ENCODE data around the gene SP100.
A peak's percentile ranks its signal among the peaks of the same experiment; 100 is the strongest.

Gene SP100

DNA sequence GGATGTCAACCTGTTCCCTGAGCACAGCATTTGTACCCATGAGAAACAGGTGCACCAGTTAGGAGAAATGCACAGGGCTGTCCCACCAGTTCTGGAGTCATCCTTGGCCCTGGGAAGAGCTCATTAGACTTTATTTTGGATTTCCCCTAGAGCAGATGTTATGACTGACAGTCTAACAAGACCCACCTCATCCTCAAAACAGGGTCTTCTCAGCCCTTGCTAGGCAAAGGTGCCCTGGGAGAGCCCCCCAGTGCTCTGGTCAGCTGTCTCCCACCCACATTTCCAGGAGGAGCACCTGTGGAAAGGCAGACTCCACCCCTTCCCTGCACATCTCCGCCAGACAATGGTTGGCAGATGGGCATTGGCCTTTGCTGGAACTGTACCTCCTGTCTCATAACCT is 5.7 kb upstream of the SP100 start:
- Mint-ChIP-seq H3K9me3 (no peaks in the 10 kb centered on the region), H3K27me3 (ENCODE audit: low read depth) (peaks cover 36% of the 10 kb centered on the region), H3K4me3 (peak overlapping the region in 2 of 3 experiments; percentile 92 to 95), H3K4me1 (no peaks in the 10 kb centered on the region), H3K36me3 (ENCODE audit: low read depth) (no peaks in the 10 kb centered on the region), H3K27ac (no peak overlapping the region)
- TF ChIP-seq, protein P1, sequence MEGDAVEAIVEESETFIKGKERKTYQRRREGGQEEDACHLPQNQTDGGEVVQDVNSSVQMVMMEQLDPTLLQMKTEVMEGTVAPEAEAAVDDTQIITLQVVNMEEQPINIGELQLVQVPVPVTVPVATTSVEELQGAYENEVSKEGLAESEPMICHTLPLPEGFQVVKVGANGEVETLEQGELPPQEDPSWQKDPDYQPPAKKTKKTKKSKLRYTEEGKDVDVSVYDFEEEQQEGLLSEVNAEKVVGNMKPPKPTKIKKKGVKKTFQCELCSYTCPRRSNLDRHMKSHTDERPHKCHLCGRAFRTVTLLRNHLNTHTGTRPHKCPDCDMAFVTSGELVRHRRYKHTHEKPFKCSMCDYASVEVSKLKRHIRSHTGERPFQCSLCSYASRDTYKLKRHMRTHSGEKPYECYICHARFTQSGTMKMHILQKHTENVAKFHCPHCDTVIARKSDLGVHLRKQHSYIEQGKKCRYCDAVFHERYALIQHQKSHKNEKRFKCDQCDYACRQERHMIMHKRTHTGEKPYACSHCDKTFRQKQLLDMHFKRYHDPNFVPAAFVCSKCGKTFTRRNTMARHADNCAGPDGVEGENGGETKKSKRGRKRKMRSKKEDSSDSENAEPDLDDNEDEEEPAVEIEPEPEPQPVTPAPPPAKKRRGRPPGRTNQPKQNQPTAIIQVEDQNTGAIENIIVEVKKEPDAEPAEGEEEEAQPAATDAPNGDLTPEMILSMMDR (IDR thresholded peaks at IDR 0.05; ENCODE audit: unreplicated experiment in 3 of 3), result no peak

DNA sequence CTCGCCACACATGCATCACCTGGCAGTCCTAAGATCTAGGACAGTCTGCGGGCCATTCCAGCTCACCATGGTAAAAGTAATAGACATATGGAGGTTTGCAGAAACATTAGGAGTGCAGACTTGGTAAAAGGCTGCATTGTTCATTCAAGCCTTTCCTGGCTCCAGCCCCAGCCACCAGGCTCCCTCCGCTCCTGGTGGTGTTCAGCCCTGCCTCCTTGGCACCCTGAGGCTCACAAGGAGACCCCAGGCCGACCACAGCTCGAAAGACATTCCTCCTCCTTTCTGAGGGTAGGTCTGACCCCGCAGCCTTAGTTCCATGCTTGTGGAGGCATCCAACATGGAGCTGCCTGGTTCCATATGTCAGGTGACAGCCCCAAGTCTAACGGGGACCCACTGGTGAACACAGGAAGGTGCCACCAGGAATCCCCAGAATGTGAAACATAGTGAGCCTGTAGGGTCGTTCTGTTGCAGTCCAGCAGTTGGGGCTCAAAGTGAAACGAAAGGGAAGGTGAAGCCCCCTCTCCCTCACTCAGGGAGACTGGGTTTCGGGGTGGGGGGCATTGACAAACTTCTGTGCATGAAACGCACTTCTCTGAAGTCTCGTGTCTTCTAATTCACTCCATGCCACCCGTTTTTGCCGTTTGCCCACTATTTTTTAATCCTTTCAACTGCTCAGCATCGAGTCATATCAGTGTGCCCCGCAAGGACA is 5.0 kb upstream of the SP100 start:
- H3K36me3 Mint-ChIP-seq (ENCODE audit: low read depth), result no peaks in the 10 kb centered on the region

GRCh38 chr2:230411570-230412370 is 4.2 kb upstream of the SP100 start:
- Mint-ChIP-seq H3K27ac (peak overlapping the region in 2 of 3 experiments; percentile 81), H3K27me3 (ENCODE audit: low read depth) (peaks cover 36% of the 10 kb centered on the region), H3K36me3 (ENCODE audit: low read depth) (no peaks in the 10 kb centered on the region), H3K9me3 (no peaks in the 10 kb centered on the region), H3K4me1 (peaks cover 8% of the 10 kb centered on the region), H3K4me3 (peak overlapping the region; percentile 89 to 95 (median 92))
- TF ChIP-seq, protein P1 (IDR thresholded peaks at IDR 0.05; ENCODE audit: unreplicated experiment in 3 of 3), result no peak

More for the DNA sequence above, 5.0 kb upstream of the SP100 start:
- peaks cover 36% of the 10 kb centered on the region for H3K27me3 Mint-ChIP-seq (ENCODE audit: low read depth)
- peak overlapping the region in 2 of 3 experiments; percentile 81 for H3K27ac Mint-ChIP-seq
- peaks cover under 1% of the 10 kb centered on the region for H3K4me1 Mint-ChIP-seq
- H3K9me3 Mint-ChIP-seq, result no peaks in the 10 kb centered on the region
- H3K4me3 Mint-ChIP-seq, result peak overlapping the region; percentile 89 to 95 (median 92)
- TF ChIP-seq, protein P1 (IDR thresholded peaks at IDR 0.05; ENCODE audit: unreplicated experiment in 3 of 3), result no peak

DNA sequence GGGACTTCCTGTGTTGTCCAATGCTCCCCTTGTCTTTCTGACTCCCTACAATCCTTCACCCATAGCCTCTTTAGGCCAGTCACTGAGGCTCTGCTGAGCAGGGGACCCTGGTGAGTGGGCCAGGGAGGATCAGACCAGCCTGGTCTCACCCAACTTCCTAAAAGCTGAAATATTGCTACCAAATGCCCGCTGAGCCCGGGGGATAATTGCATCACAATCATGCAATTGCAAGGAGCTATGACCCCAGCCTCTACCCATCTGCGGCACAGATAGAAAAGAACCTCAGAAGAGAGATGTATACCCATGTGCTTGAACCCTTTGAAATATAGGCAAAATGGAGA is 3.7 kb upstream of the SP100 start:
- peaks cover 36% of the 10 kb centered on the region for H3K27me3 Mint-ChIP-seq (ENCODE audit: low read depth)
- H3K4me3 Mint-ChIP-seq, result peak overlapping the region; percentile 89 to 95 (median 92)
- TF ChIP-seq, protein P1 (IDR thresholded peaks at IDR 0.05; ENCODE audit: unreplicated experiment in 3 of 3), result no peak
- H3K4me1 Mint-ChIP-seq, result peaks cover 10% of the 10 kb centered on the region
- no peak overlapping the region for H3K27ac Mint-ChIP-seq
- H3K36me3 Mint-ChIP-seq (ENCODE audit: low read depth), result no peaks in the 10 kb centered on the region
- no peaks in the 10 kb centered on the region for H3K9me3 Mint-ChIP-seq

DNA sequence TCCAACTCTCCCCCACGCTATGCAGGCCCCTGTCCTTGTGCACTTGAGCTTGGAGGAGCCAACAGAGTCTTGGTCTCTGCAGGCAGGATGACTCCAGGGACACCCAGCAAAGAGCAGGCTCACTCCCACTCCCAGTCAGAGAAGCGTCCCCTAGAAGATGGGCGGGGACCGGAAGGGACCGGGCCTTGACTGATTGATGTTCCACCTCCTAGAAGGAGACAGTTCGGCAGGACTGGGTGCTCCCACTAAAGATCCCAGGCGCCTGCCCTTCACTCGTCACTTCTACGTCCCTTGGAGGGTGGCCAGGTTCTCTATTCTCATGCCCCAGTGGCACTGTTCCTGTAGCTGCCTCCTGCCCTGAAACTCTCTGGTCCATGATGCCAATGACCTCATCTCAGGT is 3.2 kb upstream of the SP100 start:
- TF ChIP-seq, protein P1 (IDR thresholded peaks at IDR 0.05; ENCODE audit: unreplicated experiment in 3 of 3), result no peak
- peaks cover 14% of the 10 kb centered on the region for H3K4me1 Mint-ChIP-seq
- peaks cover 36% of the 10 kb centered on the region for H3K27me3 Mint-ChIP-seq (ENCODE audit: low read depth)
- no peaks in the 10 kb centered on the region for H3K9me3 Mint-ChIP-seq
- H3K4me3 Mint-ChIP-seq, result peak overlapping the region; percentile 89 to 95 (median 92)
- no peak overlapping the region for H3K27ac Mint-ChIP-seq
- no peaks in the 10 kb centered on the region for H3K36me3 Mint-ChIP-seq (ENCODE audit: low read depth)

Measured in nephron (organoid).